Heart left ventricle (tissue), 16 donors: ENCODE results near the gene SNCAIP. TPM values are rescaled to one million over a fixed set of nuclear protein-coding genes. Genes with fewer than 3 reads are reported as not detected.

Source experiments
- ATAC-seq, 4 donors: fragments of 200-7000 bp; cut with Tn5 transposase; one replicate each; pipeline ENCODE4 v1.9.1; 2020 to 2022; ENCODE audit warnings: moderate library complexity in 4 of 4, mild to moderate bottlenecking in 3 of 4, moderate number of reproducible peaks in 1 of 4
- DNase-seq, 5 donors: peaks; one replicate each; pipeline ENCODE4 v3.0.0-alpha.2; 2020
- H3K27ac ChIP-seq, 12 donors: fragments of 200-600 bp; sonication (generic) in 4 of 12; one replicate each; pipeline versions ENCODE4 v1.5.0 to v1.8.0; 2016 to 2022; ENCODE audit warnings: mild to moderate bottlenecking in 2 of 12
- H3K27me3 ChIP-seq, 9 donors: fragments of 200-600 bp; sonication (generic) in 2 of 9; one replicate each; pipeline versions ENCODE4 v1.5.1 to v1.8.0; 2016 to 2022; ENCODE audit warnings: mild to moderate bottlenecking in 3 of 9
- H3K36me3 ChIP-seq, 9 donors: fragments of 200-600 bp; sonication (generic) in 2 of 9; one replicate each; pipeline versions ENCODE4 v1.5.0 to v1.8.0; 2018 to 2022; ENCODE audit warnings: mild to moderate bottlenecking in 2 of 9
- H3K4me1 ChIP-seq, 12 donors: fragments of 200-600 bp; sonication (generic) in 4 of 12; one replicate each; pipeline versions ENCODE4 v1.5.0 to v1.8.0; 2016 to 2022; ENCODE audit warnings: mild to moderate bottlenecking in 3 of 12
- H3K4me3 ChIP-seq, 12 donors: fragments of 200-600 bp; sonication (generic) in 4 of 12; one replicate each; pipeline versions ENCODE4 v1.5.0 to v1.8.0; 2017 to 2022; ENCODE audit warnings: mild to moderate bottlenecking in 9 of 12, moderate library complexity in 4 of 12
- H3K9me3 ChIP-seq, 12 donors: fragments of 200-600 bp; sonication (generic) in 4 of 12; one replicate each; pipeline versions ENCODE4 v1.5.0 to v1.8.0; 2016 to 2022; ENCODE audit warnings: mild to moderate bottlenecking in 1 of 12
- CTCF ChIP-seq, 12 donors: fragments of 200-600 bp; sonication (generic) in 4 of 12; IDR thresholded peaks; one replicate each; pipeline versions ENCODE4 v1.5.0 to v1.8.0; 2018 to 2022; ENCODE audit warnings: antibody characterized with exemption in 12 of 12, mild to moderate bottlenecking in 5 of 12
- POLR2A ChIP-seq, 2 donors: fragments of 450-650 bp; IDR thresholded peaks; one replicate each; pipeline ENCODE4 v1.6.1; 2017; ENCODE audit warnings: antibody characterized with exemption in 2 of 2, mild to moderate bottlenecking in 2 of 2, moderate library complexity in 2 of 2
- WGBS, 4 donors: extraction: QIAGEN DNeasy Blood & Tissue Kit in 2 of 4; methylation state at CpG; one replicate each; pipeline versions ENCODE4 v1.1.5 to v1.1.7; 2013 to 2018; 5-methylcytosine and 5-hydroxymethylcytosine counted together
- intact Hi-C, 10 donors: fragments of 100-400 bp; cut with DNase I; formaldehyde crosslinking; loops; one replicate each; pipeline versions ENCODE4 v1.11.1 to v1.14.2; 2022
- polyA plus RNA-seq, 2 donors: library from polyadenylated mRNA; stranded (reverse); fragments of 200-250 nt; gene quantifications; one replicate each; pipeline ENCODE4 v1.2.3, GENCODE V29; 2013
- total RNA-seq, 9 donors: library from RNA; depleted of rRNA in 2 of 9; stranded (reverse); fragments of >200 nt in 2 of 9; fragmentation: NEBNext Ultra II Directional in 3 of 9; extraction: Animal tissue kit (Norgen Biotek cat#: 25700) in 3 of 9; gene quantifications; one replicate each; pipeline versions ENCODE4 v1.1.0 to v1.2.4, GENCODE V29; 2016 to 2023
- donor health status: ischemic (EF 13 %, LVEDD 7.1; RV severe dilation, severe dysfunction).
- donor health status: healthy with polysubstance abuse.
- donor health status: DM: no; HTN: yes; CAD: no.
- donor health status: DM: no; HTN: no; CAD: no.
- donor health status: ischemic (EF 25% LVEDD 6.9; RV normal size, moderate dysfunction).
- donor health status: ischemic (EF 25% LVEDD 5.7; RV mildly dilated, moderate dysfunction).
- donor health status: healthy.
- donor health status: DM: yes; HTN: yes; CAD: no.
- donor health status: ischemic (EF 35%, LVEDD 5.7; RV mildly dilated, moderate dysfunction).
- donor health status: nonischemic (EF 11% LVEDD 7.7; RV severe dilation, severe dysfunction).
- donor health status: DM: yes; HTN: yes; CAD: no.
- donor health status: PGD.
- donor health status: ischemic (EF 29% LVEDD 5.4; RV normal size, mild dysfunction).
- donor health status: nonischemic (EF 23%, LVEDD 6.1; RV moderate dilation, normal function).

The SNCAIP gene
- total and polyA plus RNA-seq, 11 donors: 0.54 to 7.5 (median 0.94) TPM

GRCh38 chr5:122404653-122405362 lies 92.8 kb downstream of the SNCAIP start:
- intact Hi-C loops: loop anchor here in 2 of 10 donors (2.0 to 10.0 kb wide), 2 partner anchors 14 to 80 kb away; no protein-coding TSS in a partner anchor

GRCh38 chr5:122405751-122406150 lies 93.7 kb downstream of the SNCAIP start:
- DNase-seq: no peak
- ATAC-seq: no peak
- no peaks in the 10 kb centered on the region for H3K27me3 ChIP-seq
- no peaks in the 10 kb centered on the region for H3K36me3 ChIP-seq
- WGBS, 4 donors: 94 to 97% (median 94%) methylated on average over 3 of the region's 3 CpGs
- H3K4me3 ChIP-seq: no peak overlapping the region
- H3K27ac ChIP-seq: no peak overlapping the region
- TF ChIP-seq POLR2A (IDR thresholded peaks at IDR 0.05): no peak
- no peak for TF ChIP-seq CTCF (IDR thresholded peaks at IDR 0.05)
- H3K9me3 ChIP-seq: no peaks in the 10 kb centered on the region
- intact Hi-C loops: loop anchor here in 2 of 10 donors (2.0 to 10.0 kb wide), 2 partner anchors 15 to 81 kb away; no protein-coding TSS in a partner anchor
- peaks cover 0 to 3% (median 0%) of the 10 kb centered on the region in 12 donors for H3K4me1 ChIP-seq

More at GRCh38 chr5:122404653-122405362, 92.8 kb downstream of the SNCAIP start:
- Histone ChIP-seq H3K27ac (no peak overlapping the region), H3K27me3 (no peaks in the 10 kb centered on the region), H3K36me3 (no peaks in the 10 kb centered on the region), H3K9me3 (no peaks in the 10 kb centered on the region), H3K4me3 (no peak overlapping the region), H3K4me1 (peaks cover 0 to 3% (median 0%) of the 10 kb centered on the region in 12 donors)
- DNase-seq (no peak), ATAC-seq (no peak)
- WGBS, 4 donors: 60 to 77% (median 71%) methylated on average over 1 of the region's 1 CpG
- TF ChIP-seq POLR2A (IDR thresholded peaks at IDR 0.05) (no peak), CTCF (IDR thresholded peaks at IDR 0.05) (no peak)

GRCh38 chr5:122406181-122406580 lies 94.1 kb downstream of the SNCAIP start:
- DNase-seq (no peak), ATAC-seq (no peak)
- Histone ChIP-seq H3K4me1 (no peaks in the 10 kb centered on the region), H3K27me3 (no peaks in the 10 kb centered on the region), H3K36me3 (no peaks in the 10 kb centered on the region), H3K27ac (no peak overlapping the region), H3K9me3 (no peaks in the 10 kb centered on the region), H3K4me3 (no peak overlapping the region)
- intact Hi-C loops: loop anchor here in 1 of 10 donors (10.0 kb wide), 1 partner anchor 81 kb away; no protein-coding TSS in a partner anchor
- TF ChIP-seq POLR2A (IDR thresholded peaks at IDR 0.05) (no peak), CTCF (IDR thresholded peaks at IDR 0.05) (no peak)
- WGBS, 4 donors: 95 to 97% (median 96%) methylated on average over 5 of the region's 5 CpGs

GRCh38 chr5:122408592-122409224 lies 96.7 kb downstream of the SNCAIP start:
- TF ChIP-seq CTCF (IDR thresholded peaks at IDR 0.05): no peak
- TF ChIP-seq POLR2A (IDR thresholded peaks at IDR 0.05): no peak
- Histone ChIP-seq H3K9me3 (no peaks in the 10 kb centered on the region), H3K4me3 (no peak overlapping the region), H3K27ac (no peak overlapping the region), H3K36me3 (no peaks in the 10 kb centered on the region), H3K27me3 (no peaks in the 10 kb centered on the region), H3K4me1 (peaks cover 0 to 1% (median 0%) of the 10 kb centered on the region in 12 donors)
- DNase-seq: no peak
- no peak for ATAC-seq
- 66 to 75% (median 68%) methylated on average over 1 of the region's 1 CpG for WGBS, 4 donors
- intact Hi-C loops: loop anchor here in 1 of 10 donors (10.0 kb wide), 1 partner anchor 84 kb away; no protein-coding TSS in a partner anchor
